ENCODE results near the gene STUB1. TPM values are rescaled to one million over a fixed set of nuclear protein-coding genes. Genes with fewer than 3 reads are reported as not detected.
"Not testable (repeated sequence)": the region's sequence is repeated elsewhere in the genome, so short reads cannot be mapped to it uniquely, and the experiment has no call there.

Gene STUB1
- total RNA-seq, 1 experiment from 2014 or later = 301 TPM

- H3K36me3 ChIP-seq = peaks cover 57% of the 10 kb centered on the region
- no peaks in the 10 kb centered on the region for H3K9me3 ChIP-seq
- no peaks in the 10 kb centered on the region for H3K27me3 ChIP-seq
- peak overlapping the region; percentile 51 for H3K4me3 ChIP-seq
- DNase-seq = no peak
Observed at GRCh38 chr16:682493-683395, 2.5 kb downstream of the STUB1 start.

- H3K4me3 ChIP-seq = peak overlapping the region; percentile 51
- H3K9me3 ChIP-seq = no peaks in the 10 kb centered on the region
- H3K27me3 ChIP-seq = no peaks in the 10 kb centered on the region
- peaks cover 62% of the 10 kb centered on the region for H3K36me3 ChIP-seq
- no peak for DNase-seq
Observed at GRCh38 chr16:683396-684070, 3.3 kb downstream of the STUB1 start.

GRCh38 chr16:684071-684794, 4.0 kb downstream of the STUB1 start, which contains the start of gene JMJD8:
Gene JMJD8 (minus strand): TSS chr16:684334. CDS start chr16:684319, 15 bp downstream.
- peak; percentile 94 for DNase-seq
- H3K27me3 ChIP-seq = no peaks in the 10 kb centered on the region
- peaks cover 62% of the 10 kb centered on the region for H3K36me3 ChIP-seq
- peak within 1 kb of the TSS; percentile 51 for H3K4me3 ChIP-seq
- no peaks in the 10 kb centered on the region for H3K9me3 ChIP-seq

GRCh38 chr16:684961-685696, 4.9 kb downstream of the STUB1 start:
- no peak overlapping the region for H3K4me3 ChIP-seq
- peaks cover 62% of the 10 kb centered on the region for H3K36me3 ChIP-seq
- no peaks in the 10 kb centered on the region for H3K9me3 ChIP-seq
- no peak for DNase-seq
- no peaks in the 10 kb centered on the region for H3K27me3 ChIP-seq

GRCh38 chr16:685967-686366, 5.8 kb downstream of the STUB1 start:
- no peak overlapping the region for H3K4me3 ChIP-seq
- peaks cover 61% of the 10 kb centered on the region for H3K36me3 ChIP-seq
- peak; percentile 75 for DNase-seq
- no peaks in the 10 kb centered on the region for H3K9me3 ChIP-seq
- no peaks in the 10 kb centered on the region for H3K27me3 ChIP-seq

- Histone ChIP-seq H3K4me3 (no peak overlapping the region), H3K9me3 (no peaks in the 10 kb centered on the region), H3K36me3 (peaks cover 54% of the 10 kb centered on the region), H3K27me3 (no peaks in the 10 kb centered on the region)
- no peak for DNase-seq
Observed at GRCh38 chr16:686459-687260, 6.5 kb downstream of the STUB1 start.

- no peak for DNase-seq
- Histone ChIP-seq H3K9me3 (no peaks in the 10 kb centered on the region), H3K36me3 (peaks cover 46% of the 10 kb centered on the region), H3K27me3 (peaks cover under 1% of the 10 kb centered on the region; the same call in 1 of the 2 replicates), H3K4me3 (no peak overlapping the region)
Observed at GRCh38 chr16:687499-687898, 7.3 kb downstream of the STUB1 start.

GRCh38 chr16:689175-689897, 9.1 kb downstream of the STUB1 start:
- peaks cover 13% of the 10 kb centered on the region; the same call in 1 of the 2 replicates for H3K27me3 ChIP-seq
- H3K9me3 ChIP-seq = no peaks in the 10 kb centered on the region
- peak overlapping the region; percentile 97 for H3K4me3 ChIP-seq
- DNase-seq = no peak
- peaks cover 35% of the 10 kb centered on the region for H3K36me3 ChIP-seq

- H3K9me3 ChIP-seq, H3K4me3 ChIP-seq: not testable (repeated sequence)
- H3K27me3 ChIP-seq = peaks cover 31% of the 10 kb centered on the region
Observed at GRCh38 chr16:691242-691641, 11.0 kb downstream of the STUB1 start.

GRCh38 chr16:692356-693108, 12.3 kb downstream of the STUB1 start:
- no peak for DNase-seq
- peaks cover 7% of the 10 kb centered on the region; the same call in 1 of the 2 replicates for H3K36me3 ChIP-seq
- H3K27me3 ChIP-seq = peaks cover 34% of the 10 kb centered on the region
- no peaks in the 10 kb centered on the region for H3K9me3 ChIP-seq
- no peak overlapping the region for H3K4me3 ChIP-seq

More at GRCh38 chr16:691242-691641, 11.0 kb downstream of the STUB1 start:
- DNase-seq = not testable (repeated sequence)
- peaks cover 20% of the 10 kb centered on the region for H3K36me3 ChIP-seq

GRCh38 chr16:693364-693763, 13.2 kb downstream of the STUB1 start:
- peaks cover 36% of the 10 kb centered on the region for H3K27me3 ChIP-seq
- no peaks in the 10 kb centered on the region for H3K9me3 ChIP-seq
- no peak for DNase-seq
- no peak overlapping the region for H3K4me3 ChIP-seq
- H3K36me3 ChIP-seq = peaks cover 2% of the 10 kb centered on the region; the same call in 1 of the 2 replicates

- no peak overlapping the region for H3K4me3 ChIP-seq
- no peaks in the 10 kb centered on the region for H3K9me3 ChIP-seq
- H3K27me3 ChIP-seq = peaks cover 39% of the 10 kb centered on the region
Observed at GRCh38 chr16:693766-694165, 13.6 kb downstream of the STUB1 start.

GRCh38 chr16:694187-694862, 14.1 kb downstream of the STUB1 start:
- Histone ChIP-seq H3K9me3 (no peaks in the 10 kb centered on the region), H3K4me3 (no peak overlapping the region), H3K36me3 (no peaks in the 10 kb centered on the region), H3K27me3 (peaks cover 44% of the 10 kb centered on the region)
- no peak for DNase-seq

More at GRCh38 chr16:693766-694165, 13.6 kb downstream of the STUB1 start:
- H3K36me3 ChIP-seq = no peaks in the 10 kb centered on the region
- DNase-seq = no peak

- Histone ChIP-seq H3K36me3 (no peaks in the 10 kb centered on the region), H3K9me3 (no peaks in the 10 kb centered on the region), H3K4me3 (no peak overlapping the region), H3K27me3 (peaks cover 48% of the 10 kb centered on the region)
- DNase-seq = no peak
Observed at GRCh38 chr16:694863-695354, 14.7 kb downstream of the STUB1 start.

Data from MG63 (cell line).